ENCODE results near the gene ACY1. TPM values are rescaled to one million over a fixed set of nuclear protein-coding genes. Genes with fewer than 3 reads are reported as not detected.
A peak's percentile ranks its signal among the peaks of the same experiment; 100 is the strongest.

ACY1 gene
- total and polyA plus RNA-seq, 2 of the 13 experiments (the other 11 are each of a cell fraction or from before 2014, with no cell fraction given) = 113 to 162 TPM

DNA sequence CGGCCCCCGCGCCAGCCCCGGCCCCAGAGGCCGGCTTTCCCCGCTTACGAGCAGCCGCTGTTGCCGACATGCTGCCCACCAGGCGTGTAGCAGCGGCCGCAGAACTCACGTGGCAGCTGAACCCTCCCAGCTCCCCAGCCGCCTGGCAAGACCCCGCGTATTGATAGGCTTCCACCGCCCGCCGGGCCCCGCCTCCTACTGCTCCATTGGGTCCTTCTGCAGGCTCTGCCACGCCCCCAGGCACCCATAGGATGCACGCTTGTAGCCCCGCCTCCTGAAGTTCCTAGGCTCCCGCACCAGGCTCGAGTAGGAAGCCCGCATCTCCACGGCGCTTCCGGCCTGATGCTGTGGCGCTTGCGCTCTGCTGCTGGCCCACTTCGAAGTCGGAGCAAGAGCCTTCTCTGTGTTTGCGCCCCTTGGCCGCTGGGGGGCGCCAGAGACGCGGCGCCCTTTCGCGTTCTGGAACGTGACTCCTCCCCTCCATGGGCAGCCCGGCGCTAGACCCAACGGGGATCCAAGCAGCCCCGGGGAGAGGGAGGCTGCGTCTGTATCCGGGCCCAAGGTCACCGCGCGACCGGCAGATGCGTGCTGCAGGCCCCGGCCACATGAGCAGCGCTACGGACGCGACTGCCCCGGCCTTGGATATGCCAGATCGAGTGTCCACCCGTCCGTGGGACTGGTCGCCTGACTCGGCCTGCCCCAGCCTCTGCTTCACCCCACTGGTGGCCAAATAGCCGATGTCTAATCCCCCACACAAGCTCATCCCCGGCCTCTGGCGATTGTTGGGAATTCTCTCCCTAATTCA lies 41.3 kb upstream of the ACY1 start, which contains the start of the genes PARP3 and RRP9 (continued):
- TF ChIP-seq, protein P1, sequence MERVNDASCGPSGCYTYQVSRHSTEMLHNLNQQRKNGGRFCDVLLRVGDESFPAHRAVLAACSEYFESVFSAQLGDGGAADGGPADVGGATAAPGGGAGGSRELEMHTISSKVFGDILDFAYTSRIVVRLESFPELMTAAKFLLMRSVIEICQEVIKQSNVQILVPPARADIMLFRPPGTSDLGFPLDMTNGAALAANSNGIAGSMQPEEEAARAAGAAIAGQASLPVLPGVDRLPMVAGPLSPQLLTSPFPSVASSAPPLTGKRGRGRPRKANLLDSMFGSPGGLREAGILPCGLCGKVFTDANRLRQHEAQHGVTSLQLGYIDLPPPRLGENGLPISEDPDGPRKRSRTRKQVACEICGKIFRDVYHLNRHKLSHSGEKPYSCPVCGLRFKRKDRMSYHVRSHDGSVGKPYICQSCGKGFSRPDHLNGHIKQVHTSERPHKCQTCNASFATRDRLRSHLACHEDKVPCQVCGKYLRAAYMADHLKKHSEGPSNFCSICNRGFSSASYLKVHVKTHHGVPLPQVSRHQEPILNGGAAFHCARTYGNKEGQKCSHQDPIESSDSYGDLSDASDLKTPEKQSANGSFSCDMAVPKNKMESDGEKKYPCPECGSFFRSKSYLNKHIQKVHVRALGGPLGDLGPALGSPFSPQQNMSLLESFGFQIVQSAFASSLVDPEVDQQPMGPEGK (CRISPR knock-in tag; IDR thresholded peaks at IDR 0.05) = peak; percentile 70; the same call in 1 of the 2 replicates
- peak; percentile 91 for TF ChIP-seq ZNF263 (CRISPR knock-in tag; IDR thresholded peaks at IDR 0.05)
- TF ChIP-seq RELA (CRISPR knock-in tag; IDR thresholded peaks at IDR 0.05) = peak; percentile 39; the same call in 1 of the 2 replicates
- peak; percentile 31; the same call in 1 of the 2 replicates for TF ChIP-seq ZNF547 (CRISPR knock-in tag; IDR thresholded peaks at IDR 0.05)
- no peak for TF ChIP-seq TCF12 (IDR thresholded peaks at IDR 0.05)
- no peak for TF ChIP-seq TCF12 (CRISPR knock-in tag; IDR thresholded peaks at IDR 0.05)
- TF ChIP-seq ZNF792 (CRISPR knock-in tag; IDR thresholded peaks at IDR 0.05) = peak; percentile 86; the same call in 1 of the 2 replicates
- TF ChIP-seq SSRP1 (CRISPR knock-in tag; IDR thresholded peaks at IDR 0.05) = no peak
- TF ChIP-seq ZBTB3 (CRISPR knock-in tag; IDR thresholded peaks at IDR 0.05; ENCODE audit: borderline replicate concordance, low read depth) = peak; percentile 94
- TF ChIP-seq, protein P2, sequence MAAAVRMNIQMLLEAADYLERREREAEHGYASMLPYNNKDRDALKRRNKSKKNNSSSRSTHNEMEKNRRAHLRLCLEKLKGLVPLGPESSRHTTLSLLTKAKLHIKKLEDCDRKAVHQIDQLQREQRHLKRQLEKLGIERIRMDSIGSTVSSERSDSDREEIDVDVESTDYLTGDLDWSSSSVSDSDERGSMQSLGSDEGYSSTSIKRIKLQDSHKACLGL (CRISPR knock-in tag; IDR thresholded peaks at IDR 0.05) = peak; percentile 98
- peak; percentile 39 for TF ChIP-seq ZNF781 (CRISPR knock-in tag; IDR thresholded peaks at IDR 0.05; ENCODE audit: borderline replicate concordance, not compliant biosample characterization)
- TF ChIP-seq ZNF383 (CRISPR knock-in tag; IDR thresholded peaks at IDR 0.05; ENCODE audit: borderline replicate concordance) = no peak
- no peak for TF ChIP-seq MAFG (CRISPR knock-in tag; IDR thresholded peaks at IDR 0.05)
- no peak; the same call in none of the 2 replicates for TF ChIP-seq FOXC1 (CRISPR knock-in tag; IDR thresholded peaks at IDR 0.05; ENCODE audit: borderline replicate concordance)
- peak; percentile 2 for TF ChIP-seq AGO1 (IDR thresholded peaks at IDR 0.05; ENCODE audit: low read depth, low read length, poor library complexity, severe bottlenecking)
- TF ChIP-seq, protein P3, sequence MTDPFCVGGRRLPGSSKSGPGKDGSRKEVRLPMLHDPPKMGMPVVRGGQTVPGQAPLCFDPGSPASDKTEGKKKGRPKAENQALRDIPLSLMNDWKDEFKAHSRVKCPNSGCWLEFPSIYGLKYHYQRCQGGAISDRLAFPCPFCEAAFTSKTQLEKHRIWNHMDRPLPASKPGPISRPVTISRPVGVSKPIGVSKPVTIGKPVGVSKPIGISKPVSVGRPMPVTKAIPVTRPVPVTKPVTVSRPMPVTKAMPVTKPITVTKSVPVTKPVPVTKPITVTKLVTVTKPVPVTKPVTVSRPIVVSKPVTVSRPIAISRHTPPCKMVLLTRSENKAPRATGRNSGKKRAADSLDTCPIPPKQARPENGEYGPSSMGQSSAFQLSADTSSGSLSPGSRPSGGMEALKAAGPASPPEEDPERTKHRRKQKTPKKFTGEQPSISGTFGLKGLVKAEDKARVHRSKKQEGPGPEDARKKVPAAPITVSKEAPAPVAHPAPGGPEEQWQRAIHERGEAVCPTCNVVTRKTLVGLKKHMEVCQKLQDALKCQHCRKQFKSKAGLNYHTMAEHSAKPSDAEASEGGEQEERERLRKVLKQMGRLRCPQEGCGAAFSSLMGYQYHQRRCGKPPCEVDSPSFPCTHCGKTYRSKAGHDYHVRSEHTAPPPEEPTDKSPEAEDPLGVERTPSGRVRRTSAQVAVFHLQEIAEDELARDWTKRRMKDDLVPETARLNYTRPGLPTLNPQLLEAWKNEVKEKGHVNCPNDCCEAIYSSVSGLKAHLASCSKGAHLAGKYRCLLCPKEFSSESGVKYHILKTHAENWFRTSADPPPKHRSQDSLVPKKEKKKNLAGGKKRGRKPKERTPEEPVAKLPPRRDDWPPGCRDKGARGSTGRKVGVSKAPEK (CRISPR knock-in tag; IDR thresholded peaks at IDR 0.05; ENCODE audit: borderline replicate concordance) = no peak
- TF ChIP-seq, protein P4, sequence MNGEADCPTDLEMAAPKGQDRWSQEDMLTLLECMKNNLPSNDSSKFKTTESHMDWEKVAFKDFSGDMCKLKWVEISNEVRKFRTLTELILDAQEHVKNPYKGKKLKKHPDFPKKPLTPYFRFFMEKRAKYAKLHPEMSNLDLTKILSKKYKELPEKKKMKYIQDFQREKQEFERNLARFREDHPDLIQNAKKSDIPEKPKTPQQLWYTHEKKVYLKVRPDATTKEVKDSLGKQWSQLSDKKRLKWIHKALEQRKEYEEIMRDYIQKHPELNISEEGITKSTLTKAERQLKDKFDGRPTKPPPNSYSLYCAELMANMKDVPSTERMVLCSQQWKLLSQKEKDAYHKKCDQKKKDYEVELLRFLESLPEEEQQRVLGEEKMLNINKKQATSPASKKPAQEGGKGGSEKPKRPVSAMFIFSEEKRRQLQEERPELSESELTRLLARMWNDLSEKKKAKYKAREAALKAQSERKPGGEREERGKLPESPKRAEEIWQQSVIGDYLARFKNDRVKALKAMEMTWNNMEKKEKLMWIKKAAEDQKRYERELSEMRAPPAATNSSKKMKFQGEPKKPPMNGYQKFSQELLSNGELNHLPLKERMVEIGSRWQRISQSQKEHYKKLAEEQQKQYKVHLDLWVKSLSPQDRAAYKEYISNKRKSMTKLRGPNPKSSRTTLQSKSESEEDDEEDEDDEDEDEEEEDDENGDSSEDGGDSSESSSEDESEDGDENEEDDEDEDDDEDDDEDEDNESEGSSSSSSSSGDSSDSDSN (CRISPR knock-in tag; IDR thresholded peaks at IDR 0.05) = peak; percentile 98
- peak; percentile 99 for TF ChIP-seq MXD4 (CRISPR knock-in tag; IDR thresholded peaks at IDR 0.05)
- 0 out of 2 replicates have a peak, but pooled peaks have one; percentile 24 for TF ChIP-seq RFXAP (CRISPR knock-in tag; IDR thresholded peaks at IDR 0.05; ENCODE audit: borderline replicate concordance)
- peak; percentile 70 for TF ChIP-seq TOPORS (CRISPR knock-in tag; IDR thresholded peaks at IDR 0.05)
- peak; percentile 18; the same call in 1 of the 2 replicates for TF ChIP-seq ZNF629 (CRISPR knock-in tag; conservative IDR thresholded peaks at IDR 0.05)
- TF ChIP-seq FOXM1 (CRISPR knock-in tag; IDR thresholded peaks at IDR 0.05) = 0 out of 2 replicates have a peak, but pooled peaks have one; percentile 37

Data from HepG2 (cell line).